ENCODE data around the gene C11orf91. TPM values are rescaled to one million over a fixed set of nuclear protein-coding genes. Genes with fewer than 3 reads are reported as not detected.
"Not testable (repeated sequence)": the region's sequence is repeated elsewhere in the genome, so short reads cannot be mapped to it uniquely, and the experiment has no call there.

The C11orf91 gene
- total RNA-seq, 4 donors from 2014 or later, result not detected

DNA sequence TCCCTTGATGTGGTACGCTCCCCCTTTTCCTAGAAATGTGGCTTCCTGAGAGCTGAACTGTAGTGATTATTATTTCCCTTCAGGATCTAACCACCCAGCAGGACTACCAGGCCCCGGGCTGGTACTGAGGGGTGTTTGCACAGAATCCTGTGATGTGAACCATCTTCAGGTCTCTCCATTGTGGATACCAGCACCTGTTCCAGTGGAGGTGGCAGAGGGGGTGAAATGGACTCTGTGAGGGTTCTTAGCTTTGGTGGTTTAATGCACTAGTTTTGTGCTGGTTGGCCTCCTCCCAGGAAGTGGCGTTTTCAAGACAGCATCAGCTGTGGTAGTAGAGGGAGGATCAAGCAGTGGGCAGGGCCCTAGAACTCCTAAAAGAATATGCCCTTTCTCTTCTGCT lies 18.6 kb downstream of the C11orf91 start:
- Histone ChIP-seq H3K9me3 (peaks cover 0 to 7% (median 3%) of the 10 kb centered on the region in 4 donors), H3K4me3 (no peak overlapping the region), H3K36me3 (no peaks in the 10 kb centered on the region), H3K27me3 (peaks cover 0 to 9% (median 3%) of the 10 kb centered on the region in 4 donors), H3K4me1 (no peaks in the 10 kb centered on the region), H3K27ac (replicated peaks in 1 of 4) (no peak overlapping the region)
- 92% methylated on average over 2 of the region's 3 CpGs for WGBS
- no peak for TF ChIP-seq POLR2A (IDR thresholded peaks at IDR 0.05; ENCODE audit: low read depth)
- TF ChIP-seq CTCF (IDR thresholded peaks at IDR 0.05), result no peak
- no peak for TF ChIP-seq POLR2AphosphoS5 (IDR thresholded peaks at IDR 0.05)
- no peak for TF ChIP-seq EP300 (IDR thresholded peaks at IDR 0.05)
- DNase-seq (ENCODE audit: extremely low spot score), result no peak
- intact Hi-C loops (cut with DNase I), result loop anchor here (10.0 kb wide), 1 partner anchor 137 kb away; no protein-coding TSS in a partner anchor

GRCh38 chr11:33678616-33679015 lies 22.0 kb downstream of the C11orf91 start:
- H3K4me3 ChIP-seq; H3K36me3 ChIP-seq; DNase-seq (ENCODE audit: extremely low spot score); H3K4me1 ChIP-seq; H3K27me3 ChIP-seq; intact Hi-C loops (cut with DNase I); H3K27ac ChIP-seq (replicated peaks in 1 of 4): not testable (repeated sequence)
- WGBS, result 86% methylated on average over 1 of the region's 1 CpG
- peaks cover 0 to 11% (median 3%) of the 10 kb centered on the region in 4 donors for H3K9me3 ChIP-seq

DNA sequence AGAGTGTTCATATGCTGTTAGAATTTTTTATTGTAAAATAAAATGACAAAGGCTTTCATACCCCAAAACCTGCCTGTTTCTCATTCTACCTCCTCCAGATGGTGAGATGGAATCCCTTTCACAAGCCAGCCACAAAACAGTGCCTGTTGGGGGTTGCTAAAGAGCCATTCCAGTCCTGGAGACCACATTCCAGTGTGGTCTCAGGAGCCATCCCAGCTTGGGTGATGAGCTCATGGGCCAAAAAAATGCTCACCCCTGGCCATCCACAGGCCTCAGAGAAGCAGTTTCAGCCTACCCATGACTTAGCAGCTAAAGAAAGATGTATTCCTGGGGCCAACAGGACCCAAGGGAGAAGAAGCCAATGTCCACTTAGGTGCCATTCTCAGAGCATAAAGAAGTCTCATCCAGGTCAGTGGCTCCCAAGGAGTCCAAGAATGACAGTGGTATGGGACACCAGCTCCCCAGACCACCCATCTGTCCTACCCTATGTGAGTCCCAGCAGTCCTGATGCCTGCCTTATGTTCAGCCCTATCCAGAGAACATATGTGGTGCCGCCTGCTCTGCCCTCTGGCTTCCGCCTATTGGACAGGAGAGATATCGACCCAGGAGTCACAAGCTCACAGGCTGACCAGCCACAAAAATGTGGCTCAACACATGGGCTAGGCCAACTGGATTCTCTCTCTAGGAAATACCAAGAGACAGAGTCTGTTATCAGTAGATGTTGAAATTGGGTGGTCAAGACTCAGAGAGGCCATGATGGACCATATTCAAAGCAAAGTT lies 26.4 kb downstream of the C11orf91 start:
- TF ChIP-seq POLR2A (IDR thresholded peaks at IDR 0.05; ENCODE audit: low read depth) (no peak), EP300 (IDR thresholded peaks at IDR 0.05) (no peak), CTCF (IDR thresholded peaks at IDR 0.05) (no peak), POLR2AphosphoS5 (IDR thresholded peaks at IDR 0.05) (no peak)
- H3K27me3 ChIP-seq, result no peaks in the 10 kb centered on the region
- H3K4me1 ChIP-seq, result no peaks in the 10 kb centered on the region
- H3K9me3 ChIP-seq, result peaks cover 0 to 11% (median 3%) of the 10 kb centered on the region in 4 donors
- intact Hi-C loops (cut with DNase I), result no loop called here
- H3K4me3 ChIP-seq, result no peak overlapping the region
- DNase-seq (ENCODE audit: extremely low spot score), result no peak
- no peaks in the 10 kb centered on the region for H3K36me3 ChIP-seq
- WGBS, result 100% methylated on average over 3 of the region's 3 CpGs
- no peak overlapping the region for H3K27ac ChIP-seq (replicated peaks in 1 of 4)

GRCh38 chr11:33672273-33672672 lies 28.4 kb downstream of the C11orf91 start:
- no peak for TF ChIP-seq CTCF (IDR thresholded peaks at IDR 0.05)
- TF ChIP-seq POLR2AphosphoS5 (IDR thresholded peaks at IDR 0.05), result no peak
- no peak for TF ChIP-seq POLR2A (IDR thresholded peaks at IDR 0.05; ENCODE audit: low read depth)
- TF ChIP-seq EP300 (IDR thresholded peaks at IDR 0.05), result no peak

GRCh38 chr11:33670250-33671011 lies 30.2 kb downstream of the C11orf91 start:
- Histone ChIP-seq H3K36me3 (no peaks in the 10 kb centered on the region), H3K9me3 (no peaks in the 10 kb centered on the region), H3K4me1 (no peaks in the 10 kb centered on the region), H3K4me3 (no peak overlapping the region), H3K27me3 (peaks cover 0 to 7% (median 0%) of the 10 kb centered on the region in 4 donors), H3K27ac (replicated peaks in 1 of 4) (no peak overlapping the region)
- TF ChIP-seq CTCF (IDR thresholded peaks at IDR 0.05) (no peak), POLR2A (IDR thresholded peaks at IDR 0.05; ENCODE audit: low read depth) (no peak), EP300 (IDR thresholded peaks at IDR 0.05) (no peak), POLR2AphosphoS5 (IDR thresholded peaks at IDR 0.05) (no peak)
- 81% methylated on average over 5 of the region's 5 CpGs for WGBS
- intact Hi-C loops (cut with DNase I), result no loop called here
- no peak for DNase-seq (ENCODE audit: extremely low spot score)

More at GRCh38 chr11:33672273-33672672, 28.4 kb downstream of the C11orf91 start:
- intact Hi-C loops (cut with DNase I), result no loop called here
- no peak for DNase-seq (ENCODE audit: extremely low spot score)
- Histone ChIP-seq H3K4me3 (no peak overlapping the region), H3K36me3 (no peaks in the 10 kb centered on the region), H3K27me3 (no peaks in the 10 kb centered on the region), H3K9me3 (peaks cover 0 to 4% (median 0%) of the 10 kb centered on the region in 4 donors), H3K4me1 (no peaks in the 10 kb centered on the region), H3K27ac (replicated peaks in 1 of 4) (no peak overlapping the region)
- 97% methylated on average over 4 of the region's 4 CpGs for WGBS

Data from esophagus muscularis mucosa (tissue), 4 donors.